Activated CD8-positive, alpha-beta memory T cell treated with anti-CD3 and anti-CD28 coated beads for 24 hours (primary cell): Measurements from ENCODE around the gene GNPDA2.

Source experiments
- DNase-seq: peaks from one replicate; pipeline ENCODE4 v3.0.0-alpha.2; 2020

GNPDA2 gene

GRCh38 chr4:44678094-44679041 lies 48.0 kb downstream of the GNPDA2 start, which contains the start of gene GUF1:
TSS of gene GUF1 (plus strand) at chr4:44678420. CDS start at chr4:44678623, 203 bp downstream.
- DNase-seq = peak; percentile 94

- DNase-seq = no peak
Observed at GRCh38 chr4:44675366-44675765, 51.0 kb downstream of the GNPDA2 start.

GRCh38 chr4:44674471-44674870 lies 51.9 kb downstream of the GNPDA2 start:
- DNase-seq = no peak

GRCh38 chr4:44671636-44672035 lies 54.7 kb downstream of the GNPDA2 start:
- no peak for DNase-seq

GRCh38 chr4:44670506-44671199 lies 55.7 kb downstream of the GNPDA2 start:
- DNase-seq = no peak

GRCh38 chr4:44668526-44668925 lies 57.8 kb downstream of the GNPDA2 start:
- DNase-seq = no peak

- no peak for DNase-seq
Observed at GRCh38 chr4:44663539-44664263, 62.7 kb downstream of the GNPDA2 start.

- DNase-seq = no peak
Observed at GRCh38 chr4:44662623-44663005, 63.7 kb downstream of the GNPDA2 start.

- no peak for DNase-seq
Observed at GRCh38 chr4:44661940-44662622, 64.3 kb downstream of the GNPDA2 start.

GRCh38 chr4:44660396-44660795 lies 66.0 kb downstream of the GNPDA2 start:
- no peak for DNase-seq

GRCh38 chr4:44652002-44652401 lies 74.4 kb downstream of the GNPDA2 start:
- no peak for DNase-seq
